Measurements from ENCODE around the gene EIF2A. TPM values are rescaled to one million over a fixed set of nuclear protein-coding genes. Genes with fewer than 3 reads are reported as not detected.

EIF2A gene
- total RNA-seq, 1 donor from 2014 or later: 66.4 TPM

DNA sequence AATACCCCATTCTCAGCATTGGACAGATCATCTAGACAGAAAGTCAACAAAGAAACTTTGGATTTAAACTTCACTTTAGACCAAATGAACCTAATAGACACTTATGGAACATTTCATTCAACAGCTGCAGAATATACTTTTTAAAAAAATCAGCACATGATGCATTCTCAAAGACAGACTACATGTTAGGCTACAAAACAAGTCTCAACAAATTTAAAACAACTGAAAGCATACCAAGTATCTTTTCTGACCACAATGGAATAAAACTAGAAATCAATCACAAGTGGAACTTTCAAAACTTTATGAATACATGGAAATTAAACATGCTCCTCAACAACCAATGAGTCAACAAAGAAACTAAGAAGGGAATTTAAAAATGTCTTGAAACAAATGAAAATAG is 38.2 kb upstream of the EIF2A start:
- DNase-seq (ENCODE audit: low spot score, unreplicated experiment): no peak
- no peak overlapping the region for H3K27ac Mint-ChIP-seq
- H3K9me3 Mint-ChIP-seq (ENCODE audit: low read depth): peaks cover 4% of the 10 kb centered on the region
- H3K36me3 Mint-ChIP-seq (ENCODE audit: insufficient read depth): no peaks in the 10 kb centered on the region
- TF ChIP-seq, protein P1, sequence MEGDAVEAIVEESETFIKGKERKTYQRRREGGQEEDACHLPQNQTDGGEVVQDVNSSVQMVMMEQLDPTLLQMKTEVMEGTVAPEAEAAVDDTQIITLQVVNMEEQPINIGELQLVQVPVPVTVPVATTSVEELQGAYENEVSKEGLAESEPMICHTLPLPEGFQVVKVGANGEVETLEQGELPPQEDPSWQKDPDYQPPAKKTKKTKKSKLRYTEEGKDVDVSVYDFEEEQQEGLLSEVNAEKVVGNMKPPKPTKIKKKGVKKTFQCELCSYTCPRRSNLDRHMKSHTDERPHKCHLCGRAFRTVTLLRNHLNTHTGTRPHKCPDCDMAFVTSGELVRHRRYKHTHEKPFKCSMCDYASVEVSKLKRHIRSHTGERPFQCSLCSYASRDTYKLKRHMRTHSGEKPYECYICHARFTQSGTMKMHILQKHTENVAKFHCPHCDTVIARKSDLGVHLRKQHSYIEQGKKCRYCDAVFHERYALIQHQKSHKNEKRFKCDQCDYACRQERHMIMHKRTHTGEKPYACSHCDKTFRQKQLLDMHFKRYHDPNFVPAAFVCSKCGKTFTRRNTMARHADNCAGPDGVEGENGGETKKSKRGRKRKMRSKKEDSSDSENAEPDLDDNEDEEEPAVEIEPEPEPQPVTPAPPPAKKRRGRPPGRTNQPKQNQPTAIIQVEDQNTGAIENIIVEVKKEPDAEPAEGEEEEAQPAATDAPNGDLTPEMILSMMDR (IDR thresholded peaks at IDR 0.05; ENCODE audit: unreplicated experiment): no peak
- H3K27me3 Mint-ChIP-seq: no peaks in the 10 kb centered on the region
- H3K4me1 Mint-ChIP-seq (ENCODE audit: low read depth): no peaks in the 10 kb centered on the region
- no peak overlapping the region for H3K4me3 Mint-ChIP-seq (ENCODE audit: low read depth)

DNA sequence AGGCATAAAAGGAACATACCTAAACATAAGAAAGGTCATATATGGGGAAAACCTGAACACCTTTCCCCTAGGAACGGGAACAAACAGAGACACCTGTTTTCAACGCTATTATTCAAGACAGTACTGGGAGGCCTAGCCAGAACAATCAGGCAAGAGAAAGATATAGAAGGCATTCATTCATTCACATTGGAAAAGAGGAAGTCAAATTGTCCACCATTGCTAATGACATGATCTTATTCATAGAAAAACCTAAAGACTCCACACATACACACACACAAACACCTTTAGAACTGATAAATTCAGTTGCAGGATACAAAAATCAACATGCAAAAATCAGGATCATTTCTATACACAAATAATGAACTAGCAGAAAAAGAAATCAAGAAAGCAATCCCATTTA is 36.8 kb upstream of the EIF2A start:
- DNase-seq (ENCODE audit: low spot score, unreplicated experiment): no peak
- H3K4me1 Mint-ChIP-seq (ENCODE audit: low read depth): no peaks in the 10 kb centered on the region
- H3K4me3 Mint-ChIP-seq (ENCODE audit: low read depth): no peak overlapping the region
- no peak overlapping the region for H3K27ac Mint-ChIP-seq
- TF ChIP-seq, protein P1 (IDR thresholded peaks at IDR 0.05; ENCODE audit: unreplicated experiment): no peak
- H3K27me3 Mint-ChIP-seq: no peaks in the 10 kb centered on the region
- no peaks in the 10 kb centered on the region for H3K36me3 Mint-ChIP-seq (ENCODE audit: insufficient read depth)
- peaks cover 4% of the 10 kb centered on the region for H3K9me3 Mint-ChIP-seq (ENCODE audit: low read depth)

GRCh38 chr3:150511122-150511821 is 35.3 kb upstream of the EIF2A start:
- H3K27ac Mint-ChIP-seq: no peak overlapping the region

DNA sequence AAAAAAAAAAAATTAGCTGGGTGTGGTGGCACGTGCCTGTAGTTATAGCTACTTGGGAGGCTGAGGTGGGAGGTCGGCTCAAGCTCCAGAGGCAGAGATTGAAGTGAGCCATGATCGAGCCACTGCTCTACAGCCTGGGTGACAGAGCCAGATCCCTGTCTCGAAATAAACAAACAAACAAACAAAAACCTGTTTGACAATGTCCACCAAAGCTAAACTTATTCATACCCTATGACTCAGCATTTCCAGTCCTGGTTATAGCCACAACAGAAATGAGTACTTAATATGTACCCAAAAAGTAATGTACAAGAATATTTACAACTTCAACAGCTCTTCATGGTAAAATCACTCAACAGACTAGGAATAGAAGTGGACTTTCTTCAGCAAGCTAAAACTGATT is 31.4 kb upstream of the EIF2A start:
- Mint-ChIP-seq H3K9me3 (ENCODE audit: low read depth) (peaks cover 12% of the 10 kb centered on the region), H3K4me3 (ENCODE audit: low read depth) (no peak overlapping the region), H3K27ac (no peak overlapping the region), H3K27me3 (no peaks in the 10 kb centered on the region), H3K36me3 (ENCODE audit: insufficient read depth) (peaks cover 2% of the 10 kb centered on the region), H3K4me1 (ENCODE audit: low read depth) (peaks cover 2% of the 10 kb centered on the region)
- TF ChIP-seq, protein P1 (IDR thresholded peaks at IDR 0.05; ENCODE audit: unreplicated experiment): no peak
- no peak for DNase-seq (ENCODE audit: low spot score, unreplicated experiment)

More at GRCh38 chr3:150511122-150511821, 35.3 kb upstream of the EIF2A start:
- Mint-ChIP-seq H3K4me3 (ENCODE audit: low read depth) (no peak overlapping the region), H3K36me3 (ENCODE audit: insufficient read depth) (no peaks in the 10 kb centered on the region), H3K27me3 (no peaks in the 10 kb centered on the region), H3K9me3 (ENCODE audit: low read depth) (peaks cover 4% of the 10 kb centered on the region), H3K4me1 (ENCODE audit: low read depth) (peaks cover 2% of the 10 kb centered on the region)
- DNase-seq (ENCODE audit: low spot score, unreplicated experiment): no peak
- TF ChIP-seq, protein P1 (IDR thresholded peaks at IDR 0.05; ENCODE audit: unreplicated experiment): no peak

GRCh38 chr3:150519026-150519425 is 27.6 kb upstream of the EIF2A start:
- peaks cover 12% of the 10 kb centered on the region for H3K9me3 Mint-ChIP-seq (ENCODE audit: low read depth)
- H3K4me3 Mint-ChIP-seq (ENCODE audit: low read depth): no peak overlapping the region
- H3K36me3 Mint-ChIP-seq (ENCODE audit: insufficient read depth): peaks cover 2% of the 10 kb centered on the region
- DNase-seq (ENCODE audit: low spot score, unreplicated experiment): no peak
- peaks cover 2% of the 10 kb centered on the region for H3K4me1 Mint-ChIP-seq (ENCODE audit: low read depth)
- TF ChIP-seq, protein P1 (IDR thresholded peaks at IDR 0.05; ENCODE audit: unreplicated experiment): no peak
- H3K27ac Mint-ChIP-seq: no peak overlapping the region
- H3K27me3 Mint-ChIP-seq: no peaks in the 10 kb centered on the region
